Activated T-helper 1 cell treated with Interleukin-2 at 50 U/mL for 16 hours (primary cell): Measurements from ENCODE around the gene SMIM21.

Source experiments
- DNase-seq: peaks from one replicate; pipeline ENCODE4 v3.0.0-alpha.2; 2020; ENCODE audit warnings: low read depth

The SMIM21 gene

GRCh38 chr18:75422341-75422910, 5.1 kb downstream of the SMIM21 start:
- DNase-seq: no peak

- DNase-seq: no peak
These were observed 5.8 kb downstream of the SMIM21 start for GRCh38 chr18:75421656-75422055.

DNA sequence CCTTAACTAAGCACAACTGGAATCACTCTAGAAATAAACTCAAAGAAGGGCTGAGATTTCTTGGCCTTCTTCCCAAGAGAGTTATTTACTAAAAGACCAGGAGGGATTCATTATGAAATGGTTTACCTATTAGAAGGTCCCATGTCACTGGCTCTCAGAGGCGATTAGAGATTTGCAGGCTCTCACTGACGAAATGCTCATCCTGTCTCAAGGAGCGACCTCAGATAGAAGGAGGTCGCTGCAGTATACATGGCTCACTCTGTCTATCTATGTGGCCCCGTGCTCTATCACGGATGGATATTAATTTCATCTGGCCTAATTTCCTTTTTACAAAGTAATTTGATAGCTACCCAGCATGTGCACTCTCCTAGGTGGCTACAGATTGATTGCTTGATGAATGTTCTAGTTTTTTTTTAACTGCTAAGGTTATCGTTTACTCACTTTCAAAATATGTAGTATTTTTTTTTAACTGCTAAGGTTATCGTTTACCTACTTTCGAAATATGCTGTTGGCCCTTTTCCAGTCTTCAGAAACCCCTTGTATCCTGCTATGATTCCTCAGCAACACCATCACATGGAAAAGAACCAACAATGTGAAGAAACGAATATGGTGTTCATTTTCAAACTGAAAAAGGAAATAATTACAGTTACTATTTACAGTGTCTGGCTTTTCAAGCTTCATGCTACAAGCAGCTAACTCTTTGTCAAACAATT, 9.1 kb downstream of the SMIM21 start:
- DNase-seq: no peak

- DNase-seq: no peak
These were observed 16.9 kb downstream of the SMIM21 start for GRCh38 chr18:75410611-75411010.

DNA sequence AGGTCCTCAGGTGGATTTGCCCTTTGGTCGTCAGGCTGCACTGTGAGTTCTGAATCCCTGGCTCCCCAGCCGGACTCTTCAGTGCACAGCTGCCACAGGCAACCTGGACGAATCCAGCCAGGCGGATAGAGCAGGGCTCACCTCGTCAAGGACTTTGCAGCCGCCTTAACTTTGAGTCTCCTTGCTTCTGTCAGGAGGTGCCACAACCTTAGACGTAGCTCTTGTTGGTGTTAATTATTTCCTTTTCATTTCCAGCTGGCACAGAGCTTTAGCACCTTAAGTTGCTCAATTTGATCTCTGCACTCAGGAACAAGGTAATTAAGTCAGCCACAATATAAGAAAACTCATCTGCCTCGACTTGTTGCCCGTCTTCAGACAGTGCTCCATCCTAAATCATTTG, 17.7 kb downstream of the SMIM21 start:
- DNase-seq: no peak

- DNase-seq: no peak
These were observed 18.7 kb downstream of the SMIM21 start for GRCh38 chr18:75408554-75409506.

DNA sequence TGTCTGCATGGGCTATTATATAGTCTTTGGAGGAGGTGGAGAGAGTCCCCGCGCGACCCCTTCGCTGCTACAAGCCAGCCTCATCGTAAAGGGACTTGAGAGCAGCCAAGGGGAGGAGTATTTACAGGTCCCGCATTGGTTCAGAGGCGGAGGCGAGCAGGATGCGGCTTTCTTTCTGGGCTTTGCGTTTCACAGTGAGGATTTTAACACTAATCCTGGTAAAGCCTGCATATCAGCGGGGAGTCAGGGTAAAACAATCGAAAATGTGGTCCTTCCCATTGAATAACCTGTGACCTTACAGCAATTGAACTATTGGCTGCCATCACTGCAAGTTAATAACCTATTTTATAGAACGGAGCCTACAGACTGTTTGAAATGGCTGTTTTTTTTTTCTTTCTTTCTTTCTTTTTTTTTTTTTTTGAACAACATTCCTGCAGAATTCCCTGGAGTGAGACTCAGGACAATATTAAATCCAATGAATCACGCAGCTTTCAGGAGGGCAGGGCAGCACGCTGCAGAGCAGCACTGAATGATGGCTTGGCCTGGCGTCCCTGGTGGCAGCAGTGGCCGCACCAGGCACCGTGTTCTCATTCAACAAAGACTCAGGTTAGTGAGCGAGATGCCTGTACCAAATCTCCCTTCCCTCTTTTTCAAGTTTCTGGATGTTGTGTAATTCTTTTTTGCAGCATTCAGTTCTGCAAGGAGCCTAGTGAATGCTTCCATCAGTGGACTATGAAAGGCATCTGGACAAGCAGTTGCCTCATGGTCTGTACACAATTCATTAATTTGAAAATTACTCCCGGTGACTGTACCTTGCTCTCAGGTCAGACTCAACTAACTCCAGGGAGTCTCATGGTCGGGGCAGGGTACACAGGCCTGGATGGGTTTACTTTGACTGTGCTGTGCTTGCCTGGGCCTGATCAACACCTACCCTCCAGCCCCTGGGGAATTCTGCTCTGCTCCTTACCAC, 19.8 kb downstream of the SMIM21 start:
- DNase-seq: no peak

DNA sequence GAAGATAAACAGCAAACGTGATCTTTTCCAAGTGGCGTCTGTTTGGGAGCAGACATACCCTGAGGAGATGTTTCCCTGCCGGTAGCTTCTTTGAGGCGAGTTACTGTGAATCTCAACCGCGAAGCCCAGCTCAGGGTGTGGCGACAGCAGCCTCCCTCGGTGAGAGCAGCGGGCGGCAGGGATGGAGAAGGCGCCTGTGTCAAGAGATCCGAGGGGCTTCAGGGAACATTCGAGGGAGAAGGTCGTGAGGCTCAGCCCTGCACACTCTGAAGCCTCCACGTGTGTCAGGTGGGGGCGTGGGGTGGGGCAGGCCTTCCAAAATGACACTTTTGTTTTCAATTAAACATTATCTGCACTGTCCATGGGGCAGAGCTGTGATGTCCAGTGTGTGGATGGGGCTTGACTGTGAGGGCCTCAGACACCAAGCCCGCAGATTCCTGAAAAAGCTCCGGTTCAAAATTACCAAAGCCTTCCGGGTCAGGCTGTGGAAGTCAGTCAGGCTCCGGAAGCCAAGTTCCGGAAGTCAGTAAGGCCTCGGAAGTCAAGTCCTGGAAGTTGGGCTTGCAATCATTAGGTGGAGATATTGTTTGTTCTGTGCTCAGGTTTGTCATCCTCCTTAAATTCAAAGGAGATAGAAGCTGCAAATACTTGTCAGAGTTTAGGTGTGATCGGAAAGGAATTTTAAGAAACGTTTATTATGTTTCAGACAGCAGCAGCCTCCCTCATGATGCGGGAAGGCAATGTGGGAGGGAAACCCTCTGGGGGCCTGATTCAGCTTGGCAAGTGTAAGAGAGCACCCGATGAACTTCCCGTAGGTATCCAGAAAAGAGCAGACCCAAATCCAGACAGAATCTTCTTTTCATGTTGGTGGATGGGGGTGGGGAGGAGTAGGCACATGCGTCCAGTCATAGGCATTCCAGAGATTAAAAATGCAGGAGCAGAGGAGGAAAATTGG, 20.7 kb downstream of the SMIM21 start:
- DNase-seq: no peak

DNA sequence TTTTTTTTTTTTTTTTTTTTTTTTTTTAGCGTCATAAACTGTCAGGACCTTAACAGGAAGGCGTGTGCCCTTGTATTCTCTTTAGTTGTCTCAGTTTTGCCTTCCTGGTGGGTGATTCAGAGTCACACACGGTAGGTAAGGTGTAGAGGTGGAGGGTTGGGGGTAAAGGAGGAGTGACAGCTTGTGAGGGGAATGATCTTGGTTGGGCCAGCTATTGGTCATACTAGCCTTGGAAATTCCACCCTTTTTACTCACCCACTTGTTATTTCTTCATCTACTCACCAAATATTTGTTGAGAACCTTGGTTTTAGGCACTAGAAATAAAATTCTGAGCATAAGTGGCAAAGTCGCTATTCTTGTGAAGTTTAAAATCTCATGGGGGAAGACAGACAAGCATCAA, 22.2 kb downstream of the SMIM21 start:
- no peak for DNase-seq

- no peak for DNase-seq
These were observed 27.1 kb downstream of the SMIM21 start for GRCh38 chr18:75400366-75400765.

DNA sequence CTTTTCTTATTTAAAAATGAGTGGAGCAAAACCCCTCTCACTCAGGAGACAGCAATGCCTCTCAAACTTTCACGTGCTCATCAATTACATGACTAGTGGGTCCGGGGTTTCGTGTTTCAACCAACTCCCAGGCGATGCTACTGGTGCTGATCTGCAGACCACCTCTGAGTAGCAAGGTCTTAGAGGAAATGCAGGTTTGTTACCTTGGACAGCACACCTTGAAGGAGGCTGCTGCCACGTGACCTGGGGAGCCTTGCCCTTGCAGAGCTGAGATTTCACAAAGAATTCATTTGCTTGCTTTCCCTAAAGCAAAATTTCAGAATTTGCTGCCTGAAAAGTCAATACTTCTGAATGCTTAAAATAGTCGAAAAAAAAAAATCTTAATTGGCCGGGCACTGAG, 32.4 kb downstream of the SMIM21 start:
- DNase-seq: no peak

- DNase-seq: no peak
These were observed 33.8 kb downstream of the SMIM21 start for GRCh38 chr18:75393721-75394120.

DNA sequence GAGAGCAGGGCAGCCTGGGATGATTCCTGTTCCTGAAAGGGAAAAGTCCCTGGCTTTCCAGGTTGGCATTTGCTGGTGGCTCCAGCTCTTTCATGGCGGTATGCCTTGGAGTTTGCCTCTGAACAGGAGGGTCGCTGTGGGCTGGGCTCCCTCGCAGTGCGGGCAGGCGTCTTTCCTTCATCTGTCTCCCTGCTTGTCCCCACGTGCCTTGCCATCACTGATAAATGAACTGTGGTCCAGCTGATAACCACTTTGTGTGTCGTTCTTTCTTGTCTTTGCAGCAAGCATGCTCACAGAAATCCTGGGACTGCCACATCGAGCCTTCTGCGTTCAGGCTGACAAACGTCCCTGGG, 35.3 kb downstream of the SMIM21 start:
- no peak for DNase-seq

DNA sequence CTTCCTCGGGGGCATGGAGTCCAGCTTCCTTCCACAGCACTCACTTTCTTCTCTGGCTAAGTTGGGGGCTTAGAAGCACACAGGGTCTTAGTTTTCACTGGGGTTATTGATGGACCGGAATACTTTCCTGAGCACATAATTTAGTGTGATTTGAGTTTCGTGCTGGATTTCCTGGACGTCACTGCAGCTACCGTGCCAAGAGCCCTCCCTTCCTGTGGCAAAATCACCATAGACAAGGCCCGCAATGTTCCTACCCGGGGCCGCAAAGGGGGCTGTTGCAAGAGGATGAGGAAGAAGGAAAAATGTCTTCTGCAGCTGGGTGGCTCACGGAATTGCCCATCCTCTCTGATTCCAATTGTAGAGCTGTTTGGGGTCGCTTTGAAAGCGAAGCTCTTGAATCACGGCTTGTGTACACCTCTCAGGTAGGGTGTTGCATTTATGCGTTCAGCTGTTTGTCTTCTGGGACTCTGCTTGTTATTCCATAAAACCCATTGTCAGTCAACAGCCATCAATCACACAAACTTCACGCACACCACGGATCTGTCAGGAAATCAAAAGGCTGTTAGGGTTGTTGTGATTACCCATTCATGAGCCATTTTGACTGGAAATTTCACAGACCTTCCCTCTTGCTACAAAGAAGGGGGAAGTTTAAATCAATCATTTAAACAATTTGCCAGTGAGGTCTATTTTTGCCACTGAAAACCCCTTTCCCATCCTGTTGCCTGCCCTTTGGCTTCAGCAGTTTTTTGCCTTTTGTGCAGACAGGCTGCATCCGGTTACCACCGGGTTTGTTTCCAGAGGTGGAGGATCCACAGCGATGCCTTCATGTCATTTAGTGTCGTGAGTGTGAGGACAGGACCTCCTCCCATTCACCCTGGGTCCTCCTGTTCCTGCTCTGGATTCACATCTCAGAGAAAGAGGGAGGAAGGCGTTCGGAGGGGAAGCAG, 36.0 kb downstream of the SMIM21 start:
- no peak for DNase-seq

GRCh38 chr18:75390854-75391253, 36.6 kb downstream of the SMIM21 start:
- DNase-seq: no peak

- DNase-seq: no peak
These were observed 43.4 kb downstream of the SMIM21 start for GRCh38 chr18:75384144-75384543.

GRCh38 chr18:75378376-75379315, 48.9 kb downstream of the SMIM21 start:
- no peak for DNase-seq

DNA sequence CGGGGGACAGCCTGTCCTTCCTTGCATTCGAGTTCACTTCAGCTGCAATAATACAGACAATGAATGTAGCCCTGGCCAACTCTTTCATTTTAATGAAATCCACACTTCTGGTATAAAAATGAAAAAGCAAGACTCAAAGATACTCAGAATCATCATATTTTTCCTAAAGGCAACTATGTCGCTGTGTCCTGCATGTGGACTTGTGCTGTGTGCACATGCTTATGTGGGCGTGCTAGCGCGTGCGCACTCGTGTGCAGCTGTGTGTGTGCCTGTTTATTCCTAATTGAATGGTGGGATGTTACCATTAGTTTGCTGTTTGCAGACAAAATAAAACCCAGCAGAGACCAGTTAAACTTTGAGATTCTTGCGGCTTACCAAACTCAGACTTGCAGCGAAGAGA, 49.6 kb downstream of the SMIM21 start:
- DNase-seq: no peak
